Activated T-cell treated with anti-CD3 and anti-CD28 coated beads, Interleukin-2, amount 50 U/mL, for 48 hours (primary cell): ENCODE data around the gene TCHHL1.
"Not testable (repeated sequence)": the region's sequence is repeated elsewhere in the genome, so short reads cannot be mapped to it uniquely, and the experiment has no call there.

Experiments used
- DNase-seq, 2 experiments: peaks; one replicate each; pipeline ENCODE4 v3.0.0-alpha.2; 2020

Gene TCHHL1

GRCh38 chr1:152084853-152085252 is 4.0 kb downstream of the TCHHL1 start:
- DNase-seq = no peak

- not testable (repeated sequence) for DNase-seq
Observed at GRCh38 chr1:152081026-152081425, 7.8 kb downstream of the TCHHL1 start.

- not testable (repeated sequence) for DNase-seq
Observed at GRCh38 chr1:152080494-152080893, 8.4 kb downstream of the TCHHL1 start.

GRCh38 chr1:152078831-152079441 is 9.9 kb downstream of the TCHHL1 start:
- no peak for DNase-seq

- DNase-seq = no peak
Observed at GRCh38 chr1:152072311-152072710, 16.6 kb downstream of the TCHHL1 start.

GRCh38 chr1:152071123-152071522 is 17.7 kb downstream of the TCHHL1 start:
- no peak for DNase-seq

- no peak for DNase-seq
Observed at GRCh38 chr1:152067929-152068328, 20.9 kb downstream of the TCHHL1 start.

- no peak for DNase-seq
Observed at GRCh38 chr1:152067150-152067549, 21.7 kb downstream of the TCHHL1 start.

GRCh38 chr1:152061952-152062351 is 26.9 kb downstream of the TCHHL1 start:
- no peak for DNase-seq

- no peak for DNase-seq
Observed at GRCh38 chr1:152053375-152053774, 35.5 kb downstream of the TCHHL1 start.

GRCh38 chr1:152052606-152053005 is 36.3 kb downstream of the TCHHL1 start:
- peak; percentile 89 to 91 for DNase-seq

GRCh38 chr1:152050886-152051675 is 37.8 kb downstream of the TCHHL1 start:
- no peak for DNase-seq

GRCh38 chr1:152049291-152050083 is 39.4 kb downstream of the TCHHL1 start:
- no peak for DNase-seq

GRCh38 chr1:152048416-152049009 is 40.4 kb downstream of the TCHHL1 start:
- DNase-seq = no peak

GRCh38 chr1:152047730-152048415 is 41.0 kb downstream of the TCHHL1 start:
- DNase-seq = peak; percentile 90 to 92

GRCh38 chr1:152047413-152047729 is 41.5 kb downstream of the TCHHL1 start:
- no peak for DNase-seq

GRCh38 chr1:152044386-152044785 is 44.5 kb downstream of the TCHHL1 start:
- DNase-seq = no peak

- DNase-seq = no peak
Observed at GRCh38 chr1:152043870-152044269, 45.0 kb downstream of the TCHHL1 start.

- no peak for DNase-seq
Observed at GRCh38 chr1:152042030-152042429, 46.8 kb downstream of the TCHHL1 start.

GRCh38 chr1:152039886-152040285 is 49.0 kb downstream of the TCHHL1 start:
- no peak for DNase-seq

GRCh38 chr1:152039461-152039860 is 49.4 kb downstream of the TCHHL1 start:
- DNase-seq = no peak

- DNase-seq = no peak
Observed at GRCh38 chr1:152038871-152039270, 50.0 kb downstream of the TCHHL1 start.
